Brain microvascular endothelial cell (primary cell): ENCODE results near the gene SMIM44.
A peak's percentile ranks its signal among the peaks of the same experiment; 100 is the strongest.
"Not testable (repeated sequence)": the region's sequence is repeated elsewhere in the genome, so short reads cannot be mapped to it uniquely, and the experiment has no call there.

Experiments used
- DNase-seq: peaks from one replicate; pipeline ENCODE4 v3.0.0-alpha.2; 2020
- H3K27ac ChIP-seq: fragments of 250-450 bp; sonication (Bioruptor Pico); 2 replicates; pipeline ENCODE4 v1.5.1; 2020; ENCODE audit warnings: mild to moderate bottlenecking, moderate library complexity
- H3K27me3 ChIP-seq: fragments of 250-450 bp; sonication (Bioruptor Pico); replicated peaks from 2 replicates; pipeline ENCODE4 v1.5.1; 2020; ENCODE audit warnings: mild to moderate bottlenecking
- H3K36me3 ChIP-seq: fragments of 250-450 bp; sonication (Bioruptor Pico); replicated peaks from 2 replicates; pipeline ENCODE4 v1.5.1; 2020; ENCODE audit warnings: mild to moderate bottlenecking
- H3K4me3 ChIP-seq: 2 replicates; pipeline ENCODE4 v1.5.1; 2011; ENCODE audit warnings: low read depth, mild to moderate bottlenecking, control low read depth, low read length, moderate library complexity
- in situ Hi-C: cut with HindIII; loops from 2 replicates; pipeline ENCODE4 v1.10.0; 2017; ENCODE audit warnings: low sequenced_read_pairs, low pct_ligation_motif_present
- TF ChIP-seq, protein P1 (sequence below): IDR thresholded peaks from 2 replicates; pipeline ENCODE4 v1.5.1; 2011; ENCODE audit warnings: low read depth, mild to moderate bottlenecking, moderate library complexity, low read length, control low read depth, inconsistent platforms; ENCODE audit errors: missing control alignments

SMIM44 gene

GRCh38 chr19:3509566-3509989 lies 26.3 kb upstream of the SMIM44 start:
- peaks cover 16% of the 10 kb centered on the region for H3K36me3 ChIP-seq
- H3K27me3 ChIP-seq, result no peaks in the 10 kb centered on the region
- H3K27ac ChIP-seq, result peak overlapping the region; percentile 53
- DNase-seq, result peak; percentile 68
- no peak overlapping the region for H3K4me3 ChIP-seq
- TF ChIP-seq, protein P1, sequence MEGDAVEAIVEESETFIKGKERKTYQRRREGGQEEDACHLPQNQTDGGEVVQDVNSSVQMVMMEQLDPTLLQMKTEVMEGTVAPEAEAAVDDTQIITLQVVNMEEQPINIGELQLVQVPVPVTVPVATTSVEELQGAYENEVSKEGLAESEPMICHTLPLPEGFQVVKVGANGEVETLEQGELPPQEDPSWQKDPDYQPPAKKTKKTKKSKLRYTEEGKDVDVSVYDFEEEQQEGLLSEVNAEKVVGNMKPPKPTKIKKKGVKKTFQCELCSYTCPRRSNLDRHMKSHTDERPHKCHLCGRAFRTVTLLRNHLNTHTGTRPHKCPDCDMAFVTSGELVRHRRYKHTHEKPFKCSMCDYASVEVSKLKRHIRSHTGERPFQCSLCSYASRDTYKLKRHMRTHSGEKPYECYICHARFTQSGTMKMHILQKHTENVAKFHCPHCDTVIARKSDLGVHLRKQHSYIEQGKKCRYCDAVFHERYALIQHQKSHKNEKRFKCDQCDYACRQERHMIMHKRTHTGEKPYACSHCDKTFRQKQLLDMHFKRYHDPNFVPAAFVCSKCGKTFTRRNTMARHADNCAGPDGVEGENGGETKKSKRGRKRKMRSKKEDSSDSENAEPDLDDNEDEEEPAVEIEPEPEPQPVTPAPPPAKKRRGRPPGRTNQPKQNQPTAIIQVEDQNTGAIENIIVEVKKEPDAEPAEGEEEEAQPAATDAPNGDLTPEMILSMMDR, result no peak
- in situ Hi-C loops, result no loop called here

- Histone ChIP-seq H3K27ac (peak overlapping the region; percentile 53), H3K36me3 (peaks cover 16% of the 10 kb centered on the region)
Measured at GRCh38 chr19:3508771-3509535, 25.7 kb upstream of the SMIM44 start.

DNA sequence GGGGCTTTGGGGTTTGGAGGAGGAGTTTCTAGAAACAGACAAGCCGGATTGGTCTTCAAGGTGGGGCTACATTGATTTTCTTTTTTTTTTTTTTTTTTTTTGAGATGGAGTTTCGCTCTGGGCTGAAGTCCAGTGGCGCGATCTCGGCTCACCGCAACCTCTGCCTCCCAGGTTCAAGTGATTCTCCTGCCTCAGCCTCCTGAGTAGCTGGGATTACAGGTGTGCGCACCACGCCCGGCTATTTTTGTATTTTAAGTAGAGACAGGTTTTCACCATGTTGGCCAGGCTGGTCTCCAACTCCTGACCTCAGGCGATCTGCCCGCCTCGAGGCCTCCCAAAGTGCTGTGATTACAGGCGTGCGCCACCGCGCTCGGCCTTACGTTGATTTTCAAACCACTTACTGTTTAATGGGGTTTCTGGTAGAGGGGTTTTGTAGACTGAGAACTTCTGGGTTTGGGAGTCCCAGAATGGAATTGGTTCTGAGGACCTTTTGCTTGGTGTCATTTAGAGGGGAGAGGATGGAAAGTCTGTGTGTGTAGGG lies 24.9 kb upstream of the SMIM44 start:
- H3K36me3 ChIP-seq, result peaks cover 16% of the 10 kb centered on the region
- H3K27me3 ChIP-seq, H3K27ac ChIP-seq, in situ Hi-C loops, DNase-seq, H3K4me3 ChIP-seq: not testable (repeated sequence)

More at GRCh38 chr19:3508771-3509535, 25.7 kb upstream of the SMIM44 start:
- TF ChIP-seq, protein P1, result no peak
- no peak overlapping the region for H3K4me3 ChIP-seq
- DNase-seq, result peak; percentile 6
- in situ Hi-C loops, result no loop called here
- H3K27me3 ChIP-seq, result no peaks in the 10 kb centered on the region

- Histone ChIP-seq H3K27me3 (no peaks in the 10 kb centered on the region), H3K27ac (no peak overlapping the region), H3K36me3 (peaks cover 16% of the 10 kb centered on the region), H3K4me3 (peak overlapping the region; percentile 78)
- DNase-seq, result no peak
- TF ChIP-seq, protein P1, result no peak
- in situ Hi-C loops, result no loop called here
Measured at GRCh38 chr19:3507371-3508120, 24.3 kb upstream of the SMIM44 start.

- peak; percentile 9 for DNase-seq
- Histone ChIP-seq H3K36me3 (peaks cover 16% of the 10 kb centered on the region), H3K27ac (peak overlapping the region; percentile 78), H3K27me3 (no peaks in the 10 kb centered on the region), H3K4me3 (peak overlapping the region; percentile 78)
- in situ Hi-C loops, result no loop called here
- TF ChIP-seq, protein P1, result no peak
Measured at GRCh38 chr19:3506384-3507340, 23.4 kb upstream of the SMIM44 start.
